Astrocyte (in vitro differentiated cells and primary cell): ENCODE results near the gene VDR.

Experiments
- EZH2 ChIP-seq: IDR thresholded peaks from 2 replicates; pipeline ENCODE4 v1.6.1; 2012; ENCODE audit warnings: mild to moderate bottlenecking, low read length, inconsistent platforms; ENCODE audit not compliant: insufficient read depth
- TF ChIP-seq, protein P1 (sequence below): IDR thresholded peaks from 2 replicates; pipeline ENCODE4 v1.5.1; 2011; ENCODE audit warnings: low read depth, mild to moderate bottlenecking, inconsistent platforms, low read length, moderate library complexity; ENCODE audit not compliant: insufficient read depth

DNA sequence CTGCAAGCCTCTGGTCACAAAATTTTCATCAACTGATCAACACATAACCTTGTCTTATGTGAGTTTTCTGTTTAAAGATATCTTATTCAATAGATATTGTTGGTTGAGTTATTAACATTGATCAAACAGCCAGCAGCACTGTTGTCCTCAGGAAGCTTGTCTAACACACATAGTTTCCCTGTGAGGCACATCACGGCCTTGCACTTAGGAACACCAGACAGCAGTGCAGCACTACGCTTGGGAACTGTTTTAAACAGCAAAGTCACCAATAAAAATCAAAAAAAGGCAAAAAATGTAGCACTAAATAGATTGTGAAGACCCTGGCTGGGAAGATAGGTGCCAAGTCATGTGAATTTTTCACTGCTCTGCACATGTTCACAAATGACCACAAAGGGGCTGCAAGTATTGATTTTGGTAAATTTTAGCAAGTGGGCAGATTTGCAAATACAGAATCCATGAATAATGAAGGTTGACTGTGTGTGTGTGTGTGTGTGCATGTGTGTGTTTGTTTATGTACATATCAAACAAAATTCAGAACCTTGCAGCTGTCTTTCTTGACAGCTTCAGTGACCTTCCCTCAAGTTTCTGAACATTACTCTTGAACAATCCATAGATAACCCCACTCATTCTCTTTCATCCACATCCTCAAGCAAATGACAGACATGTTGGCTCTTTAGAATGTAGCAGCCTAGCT is 28.9 kb downstream of the VDR start:
- TF ChIP-seq, protein P1, sequence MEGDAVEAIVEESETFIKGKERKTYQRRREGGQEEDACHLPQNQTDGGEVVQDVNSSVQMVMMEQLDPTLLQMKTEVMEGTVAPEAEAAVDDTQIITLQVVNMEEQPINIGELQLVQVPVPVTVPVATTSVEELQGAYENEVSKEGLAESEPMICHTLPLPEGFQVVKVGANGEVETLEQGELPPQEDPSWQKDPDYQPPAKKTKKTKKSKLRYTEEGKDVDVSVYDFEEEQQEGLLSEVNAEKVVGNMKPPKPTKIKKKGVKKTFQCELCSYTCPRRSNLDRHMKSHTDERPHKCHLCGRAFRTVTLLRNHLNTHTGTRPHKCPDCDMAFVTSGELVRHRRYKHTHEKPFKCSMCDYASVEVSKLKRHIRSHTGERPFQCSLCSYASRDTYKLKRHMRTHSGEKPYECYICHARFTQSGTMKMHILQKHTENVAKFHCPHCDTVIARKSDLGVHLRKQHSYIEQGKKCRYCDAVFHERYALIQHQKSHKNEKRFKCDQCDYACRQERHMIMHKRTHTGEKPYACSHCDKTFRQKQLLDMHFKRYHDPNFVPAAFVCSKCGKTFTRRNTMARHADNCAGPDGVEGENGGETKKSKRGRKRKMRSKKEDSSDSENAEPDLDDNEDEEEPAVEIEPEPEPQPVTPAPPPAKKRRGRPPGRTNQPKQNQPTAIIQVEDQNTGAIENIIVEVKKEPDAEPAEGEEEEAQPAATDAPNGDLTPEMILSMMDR, result no peak
- no peak for TF ChIP-seq EZH2
